H9 (cell line): ENCODE results near the gene KLHDC8A. TPM values are rescaled to one million over a fixed set of nuclear protein-coding genes. Genes with fewer than 3 reads are reported as not detected.
A peak's percentile ranks its signal among the peaks of the same experiment; 100 is the strongest.

Source experiments
- DNase-seq: peaks from one replicate; pipeline ENCODE4 v3.0.0-alpha.2; 2017
- H2AFZ ChIP-seq: one replicate; pipeline ENCODE4 v1.6.1; 2013; ENCODE audit warnings: mild to moderate bottlenecking, low read length, control low read depth, moderate library complexity
- H2AK5ac ChIP-seq: 2 replicates; pipeline ENCODE4 v1.6.1; 2013; ENCODE audit warnings: low read length, control low read depth, mixed read lengths; ENCODE audit not compliant: insufficient read length
- H2BK120ac ChIP-seq: one replicate; pipeline ENCODE4 v1.6.1; 2013; ENCODE audit warnings: low read depth, mild to moderate bottlenecking, low read length, control low read depth, inconsistent platforms; ENCODE audit not compliant: poor library complexity, severe bottlenecking
- H2BK12ac ChIP-seq: 2 replicates; pipeline ENCODE4 v1.6.1; 2013; ENCODE audit warnings: low read length, control low read depth, mixed read lengths, low read depth; ENCODE audit not compliant: insufficient read length
- H2BK15ac ChIP-seq: 2 replicates; pipeline ENCODE4 v1.6.1; 2013; ENCODE audit warnings: low read depth, low read length, control low read depth
- H2BK20ac ChIP-seq: one replicate; pipeline ENCODE4 v1.6.1; 2013; ENCODE audit warnings: low read depth, mild to moderate bottlenecking, low read length, control low read depth, inconsistent platforms; ENCODE audit not compliant: poor library complexity, severe bottlenecking
- H2BK5ac ChIP-seq: 2 replicates; pipeline ENCODE4 v1.6.1; 2013; ENCODE audit warnings: low read length, control low read depth, mixed read lengths; ENCODE audit not compliant: insufficient read length
- H3K14ac ChIP-seq: 2 replicates; pipeline ENCODE4 v1.6.1; 2013; ENCODE audit warnings: low read length, control low read depth; ENCODE audit not compliant: insufficient read depth
- H3K18ac ChIP-seq: 2 replicates; pipeline ENCODE4 v1.6.1; 2013; ENCODE audit warnings: low read depth, mild to moderate bottlenecking, mixed read lengths, low read length, control low read depth; ENCODE audit not compliant: insufficient read length
- H3K23ac ChIP-seq: 2 replicates; pipeline ENCODE4 v1.6.1; 2013; ENCODE audit warnings: low read length, control low read depth, mixed read lengths, low read depth; ENCODE audit not compliant: insufficient read length
- H3K23me2 ChIP-seq: 2 replicates; pipeline ENCODE4 v1.6.1; 2013; ENCODE audit warnings: low read depth, mild to moderate bottlenecking, mixed read lengths, low read length, control low read depth; ENCODE audit not compliant: insufficient read length, poor library complexity, severe bottlenecking
- H3K27ac ChIP-seq: 2 replicates; pipeline ENCODE4 v1.5.1; 2013; ENCODE audit warnings: low read length, control low read depth, mixed read lengths, low read depth; ENCODE audit not compliant: insufficient read length
- H3K27me3 ChIP-seq: 2 replicates; pipeline ENCODE4 v1.6.1; 2013; ENCODE audit warnings: low read length, control low read depth, inconsistent platforms; ENCODE audit not compliant: insufficient read depth
- H3K4ac ChIP-seq: 2 replicates; pipeline ENCODE4 v1.6.1; 2013; ENCODE audit warnings: low read depth, mild to moderate bottlenecking, control low read depth, inconsistent platforms, low read length, moderate library complexity
- H3K4me1 ChIP-seq: 2 replicates; pipeline ENCODE4 v1.6.1; 2013; ENCODE audit warnings: low read length, control low read depth, inconsistent platforms; ENCODE audit not compliant: insufficient read depth
- H3K4me2 ChIP-seq: 2 replicates; pipeline ENCODE4 v1.6.1; 2013; ENCODE audit warnings: low read length, control low read depth, mixed read lengths; ENCODE audit not compliant: insufficient read length, insufficient read depth
- H3K56ac ChIP-seq: 2 replicates; pipeline ENCODE4 v1.6.1; 2013; ENCODE audit warnings: low read depth, mild to moderate bottlenecking, mixed read lengths, low read length, control low read depth; ENCODE audit not compliant: insufficient read length
- H3K79me1 ChIP-seq: 2 replicates; pipeline ENCODE4 v1.6.1; 2013; ENCODE audit warnings: low read depth, mild to moderate bottlenecking, moderate library complexity, low read length, control low read depth, inconsistent platforms; ENCODE audit not compliant: insufficient read depth, poor library complexity, severe bottlenecking
- H3K79me2 ChIP-seq: 2 replicates; pipeline ENCODE4 v1.6.1; 2013; ENCODE audit warnings: low read length, control low read depth, inconsistent platforms; ENCODE audit not compliant: insufficient read depth
- H3K9ac ChIP-seq: 2 replicates; pipeline ENCODE4 v1.6.1; 2013; ENCODE audit warnings: low read length, control low read depth, mixed read lengths; ENCODE audit not compliant: insufficient read length; ENCODE audit errors: extremely low read depth
- H3K9me3 ChIP-seq: one replicate; pipeline ENCODE4 v1.6.1; 2013; ENCODE audit warnings: low read depth, low read length, inconsistent platforms; ENCODE audit not compliant: control insufficient read depth
- H3T11ph ChIP-seq: one replicate; pipeline ENCODE4 v1.6.1; 2013; ENCODE audit warnings: mild to moderate bottlenecking, low read length, control low read depth, inconsistent platforms
- H4K20me1 ChIP-seq: one replicate; pipeline ENCODE4 v1.6.1; 2013; ENCODE audit not compliant: control insufficient read depth, insufficient read length, insufficient read depth
- H4K5ac ChIP-seq: 2 replicates; pipeline ENCODE4 v1.6.1; 2013; ENCODE audit warnings: low read depth, mild to moderate bottlenecking, mixed read lengths, low read length, control low read depth; ENCODE audit not compliant: insufficient read length
- H4K8ac ChIP-seq: replicated peaks from 2 replicates; pipeline ENCODE4 v1.6.1; 2013; ENCODE audit warnings: low read length, control low read depth, mixed read lengths, low read depth; ENCODE audit not compliant: insufficient read length
- H4K91ac ChIP-seq: 2 replicates; pipeline ENCODE4 v1.6.1; 2013; ENCODE audit warnings: low read depth, mild to moderate bottlenecking, moderate library complexity, mixed read lengths, low read length, control low read depth; ENCODE audit not compliant: insufficient read length
- H3K27ac Mint-ChIP-seq, 3 experiments: 2 replicates in 2 of 3; 3 replicates in 1 of 3; pipeline ENCODE4 v1.8.0; 2020 to 2021; ENCODE audit warnings: mixed read lengths in 3 of 3, mild to moderate bottlenecking in 1 of 3, moderate library complexity in 1 of 3
- H3K27me3 Mint-ChIP-seq: 2 replicates; pipeline ENCODE4 v1.8.0; 2021; ENCODE audit warnings: low read depth, mild to moderate bottlenecking, moderate library complexity, mixed read lengths
- H3K36me3 Mint-ChIP-seq, 3 experiments: 2 replicates in 2 of 3; 3 replicates in 1 of 3; pipeline ENCODE4 v1.8.0; 2020 to 2021; ENCODE audit warnings: low read depth in 3 of 3, mixed read lengths in 3 of 3; ENCODE audit not compliant: insufficient read depth in 1 of 3
- H3K4me1 Mint-ChIP-seq, 2 experiments: 2 replicates each; pipeline ENCODE4 v1.8.0; 2020; ENCODE audit warnings: mixed read lengths in 2 of 2
- H3K4me3 Mint-ChIP-seq, 2 experiments: 2 replicates in 1 of 2; 3 replicates in 1 of 2; pipeline ENCODE4 v1.8.0; 2020 to 2021; ENCODE audit warnings: mild to moderate bottlenecking in 2 of 2, mixed read lengths in 2 of 2, moderate library complexity in 1 of 2
- H3K9me3 Mint-ChIP-seq, 2 experiments: 2 replicates in 1 of 2; 3 replicates in 1 of 2; pipeline ENCODE4 v1.8.0; 2020; ENCODE audit warnings: mild to moderate bottlenecking in 2 of 2, mixed read lengths in 2 of 2, moderate library complexity in 1 of 2
- WGBS: extraction: QIAGEN DNeasy Blood & Tissue Kit; methylation state at CpG from one replicate; pipeline ENCODE4 v1.1.7; 2013; ENCODE audit warnings: missing lambda C conversion rate, low lambda C conversion rate, mixed read lengths; ENCODE audit not compliant: insufficient read length; ENCODE audit errors: extremely low coverage; 5-methylcytosine and 5-hydroxymethylcytosine counted together
- total RNA-seq: library from RNA; stranded (reverse); gene quantifications from 2 replicates; pipeline ENCODE4 v1.2.1, GENCODE V29; 2021
- TF ChIP-seq, protein P1 (sequence below): fragments of 200-600 bp; sonication (generic); conservative IDR thresholded peaks from 3 replicates; pipeline ENCODE4 v1.8.0; 2021; ENCODE audit warnings: antibody characterized with exemption, mild to moderate bottlenecking

Gene KLHDC8A
- total RNA-seq, 1 experiment from 2014 or later: 0.96 TPM

DNA sequence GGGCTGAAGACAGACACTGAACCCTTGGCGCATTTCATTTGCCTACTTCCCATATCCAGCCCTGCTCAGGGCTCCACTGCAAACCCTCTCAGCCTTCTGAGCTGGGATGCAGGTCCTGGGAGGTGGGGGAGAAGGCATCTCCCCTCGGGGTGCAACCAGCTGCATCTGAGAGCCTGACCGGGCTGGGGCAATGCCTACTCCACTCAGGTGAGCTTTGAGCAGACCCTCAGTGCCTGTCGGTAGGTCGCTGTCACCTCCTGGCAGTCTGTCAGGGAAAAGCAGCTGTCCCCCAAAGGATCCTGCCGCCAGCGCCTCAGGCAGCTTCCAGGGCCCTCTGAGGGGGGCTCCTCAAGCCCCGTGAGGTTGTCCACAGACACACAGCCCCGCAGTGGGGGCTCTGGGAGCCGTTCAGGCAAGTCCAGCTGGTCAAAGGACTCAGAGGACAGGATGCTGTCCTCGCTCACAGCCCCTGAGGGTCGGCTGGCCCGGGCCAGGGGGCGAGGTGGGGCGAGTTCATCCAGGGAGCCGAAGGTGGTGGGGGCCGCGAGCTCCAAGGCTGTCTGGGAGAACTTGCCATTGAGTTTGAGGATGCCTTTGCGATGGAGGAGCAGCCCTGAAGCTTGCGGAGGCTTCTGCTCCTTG is 53.4 kb downstream of the KLHDC8A start:
- H3K27ac Mint-ChIP-seq: peak overlapping the region; percentile 28 to 98 (median 96); a peak in 6 of 7 replicates
- no peak overlapping the region for H2AK5ac ChIP-seq
- H3K4ac ChIP-seq: no peak overlapping the region; the same call in 1 of the 2 replicates
- H3K9me3 Mint-ChIP-seq: no peaks in the 10 kb centered on the region; a peak in 1 of 5 replicates
- TF ChIP-seq, protein P1, sequence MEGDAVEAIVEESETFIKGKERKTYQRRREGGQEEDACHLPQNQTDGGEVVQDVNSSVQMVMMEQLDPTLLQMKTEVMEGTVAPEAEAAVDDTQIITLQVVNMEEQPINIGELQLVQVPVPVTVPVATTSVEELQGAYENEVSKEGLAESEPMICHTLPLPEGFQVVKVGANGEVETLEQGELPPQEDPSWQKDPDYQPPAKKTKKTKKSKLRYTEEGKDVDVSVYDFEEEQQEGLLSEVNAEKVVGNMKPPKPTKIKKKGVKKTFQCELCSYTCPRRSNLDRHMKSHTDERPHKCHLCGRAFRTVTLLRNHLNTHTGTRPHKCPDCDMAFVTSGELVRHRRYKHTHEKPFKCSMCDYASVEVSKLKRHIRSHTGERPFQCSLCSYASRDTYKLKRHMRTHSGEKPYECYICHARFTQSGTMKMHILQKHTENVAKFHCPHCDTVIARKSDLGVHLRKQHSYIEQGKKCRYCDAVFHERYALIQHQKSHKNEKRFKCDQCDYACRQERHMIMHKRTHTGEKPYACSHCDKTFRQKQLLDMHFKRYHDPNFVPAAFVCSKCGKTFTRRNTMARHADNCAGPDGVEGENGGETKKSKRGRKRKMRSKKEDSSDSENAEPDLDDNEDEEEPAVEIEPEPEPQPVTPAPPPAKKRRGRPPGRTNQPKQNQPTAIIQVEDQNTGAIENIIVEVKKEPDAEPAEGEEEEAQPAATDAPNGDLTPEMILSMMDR: no peak
- no peak overlapping the region for H2BK120ac ChIP-seq
- H3K4me3 Mint-ChIP-seq: no peak overlapping the region
- H3K23ac ChIP-seq: no peak overlapping the region
- H2BK15ac ChIP-seq: no peak overlapping the region
- no peak overlapping the region for H4K5ac ChIP-seq
- no peak overlapping the region for H2BK5ac ChIP-seq
- no peaks in the 10 kb centered on the region for H3K27me3 ChIP-seq
- peaks cover 40 to 51% of the 10 kb centered on the region in 2 experiments for H3K4me1 Mint-ChIP-seq
- no CpG with 5 or more reads among the region's 20 CpGs for WGBS
- H4K91ac ChIP-seq: no peak overlapping the region
- peaks cover 40 to 60% (median 60%) of the 10 kb centered on the region in 3 experiments for H3K36me3 Mint-ChIP-seq
- no peak overlapping the region for H2BK12ac ChIP-seq
- no peak overlapping the region for H3K56ac ChIP-seq
- H3K18ac ChIP-seq: no peak overlapping the region
- no peaks in the 10 kb centered on the region for H3K27me3 Mint-ChIP-seq
- H3K4me2 ChIP-seq: no peak overlapping the region
- H3K79me2 ChIP-seq: no peaks in the 10 kb centered on the region
- peaks cover 11% of the 10 kb centered on the region; the same call in 1 of the 2 replicates for H3K4me1 ChIP-seq
- H4K8ac ChIP-seq: no peak overlapping the region
- no peak overlapping the region for H3K9ac ChIP-seq
- no peak overlapping the region for H3T11ph ChIP-seq
- H3K23me2 ChIP-seq: peaks cover 5% of the 10 kb centered on the region
- no peak overlapping the region for H2BK20ac ChIP-seq
- no peaks in the 10 kb centered on the region for H4K20me1 ChIP-seq
- H3K14ac ChIP-seq: no peak overlapping the region
- H3K79me1 ChIP-seq: no peaks in the 10 kb centered on the region
- no peaks in the 10 kb centered on the region for H3K9me3 ChIP-seq
- no peak overlapping the region for H2AFZ ChIP-seq
- no peak overlapping the region for H3K27ac ChIP-seq
- no peak for DNase-seq
